Hepatocyte (in vitro differentiated cells): ENCODE measurements around the gene DDX21. TPM values are rescaled to one million over a fixed set of nuclear protein-coding genes. Genes with fewer than 3 reads are reported as not detected.

ENCODE experiments used
- DNase-seq: peaks from one replicate; pipeline ENCODE4 v3.0.0-alpha.2; 2016; ENCODE audit warnings: low spot score
- H2AFZ ChIP-seq: fragments of 200-600 bp; sonication (generic); 2 replicates; pipeline ENCODE4 v1.6.0; 2016; ENCODE audit warnings: antibody characterized with exemption, mild to moderate bottlenecking
- H3K27ac ChIP-seq: fragments of 200-600 bp; sonication (generic); 2 replicates; pipeline ENCODE4 v1.5.1; 2016; ENCODE audit warnings: mild to moderate bottlenecking
- H3K27me3 ChIP-seq: fragments of 200-600 bp; sonication (generic); 2 replicates; pipeline ENCODE4 v1.6.1; 2016
- H3K36me3 ChIP-seq: fragments of 200-600 bp; sonication (generic); replicated peaks from 2 replicates; pipeline ENCODE4 v1.5.1; 2016; ENCODE audit warnings: low read depth; ENCODE audit not compliant: insufficient read depth
- H3K4me1 ChIP-seq: fragments of 200-600 bp; sonication (generic); 2 replicates; pipeline ENCODE4 v1.5.1; 2016; ENCODE audit warnings: mild to moderate bottlenecking, moderate library complexity; ENCODE audit not compliant: insufficient read depth
- H3K4me2 ChIP-seq: fragments of 200-600 bp; sonication (generic); 2 replicates; pipeline ENCODE4 v1.6.0; 2016
- H3K4me3 ChIP-seq: fragments of 200-600 bp; sonication (generic); 2 replicates; pipeline ENCODE4 v1.5.1; 2016; ENCODE audit warnings: mild to moderate bottlenecking
- H3K79me2 ChIP-seq: fragments of 200-600 bp; sonication (generic); 2 replicates; pipeline ENCODE4 v1.6.0; 2017; ENCODE audit warnings: mild to moderate bottlenecking
- H3K9me2 ChIP-seq: fragments of 200-600 bp; sonication (generic); replicated peaks from 2 replicates; pipeline ENCODE4 v1.6.0; 2017; ENCODE audit warnings: mild to moderate bottlenecking; ENCODE audit not compliant: insufficient read depth
- H3K9me3 ChIP-seq: fragments of 200-600 bp; sonication (generic); 2 replicates; pipeline ENCODE4 v1.5.1; 2016; ENCODE audit warnings: low read depth, mild to moderate bottlenecking
- H4K20me1 ChIP-seq: fragments of 200-600 bp; sonication (generic); 2 replicates; pipeline ENCODE4 v1.6.0; 2016; ENCODE audit warnings: mild to moderate bottlenecking; ENCODE audit not compliant: insufficient read depth, poor library complexity, severe bottlenecking
- CTCF ChIP-seq: fragments of 200-600 bp; sonication (generic); IDR thresholded peaks from 2 replicates; pipeline ENCODE4 v1.5.1; 2016; ENCODE audit warnings: antibody characterized with exemption, mild to moderate bottlenecking; ENCODE audit not compliant: poor library complexity
- EZH2 ChIP-seq: fragments of 200-600 bp; sonication (generic); IDR thresholded peaks from 2 replicates; pipeline ENCODE4 v1.6.1; 2016; ENCODE audit warnings: antibody characterized with exemption, mild to moderate bottlenecking, borderline replicate concordance
- EZH2phosphoT487 ChIP-seq: fragments of 200-600 bp; sonication (generic); IDR thresholded peaks from one replicate; pipeline ENCODE4 v1.6.1; 2018; ENCODE audit warnings: antibody characterized with exemption, mild to moderate bottlenecking, low read depth, moderate library complexity; ENCODE audit not compliant: unreplicated experiment, severe bottlenecking
- WGBS: methylation state at CpG from one replicate; pipeline ENCODE4 v1.1.6; 2016; ENCODE audit warnings: low lambda C conversion rate; ENCODE audit errors: missing lambda C conversion rate; 5-methylcytosine and 5-hydroxymethylcytosine counted together
- polyA plus RNA-seq: library from polyadenylated mRNA; unstranded; fragments of >200 nt; fragmentation: Nextera tagmentation; extraction: Ambion mirVana; gene quantifications from 2 replicates; pipeline ENCODE4 v1.2.1, GENCODE V29; 2016
- total RNA-seq: library from RNA; depleted of rRNA; stranded (reverse); fragments of >200 nt; gene quantifications from 2 replicates; pipeline ENCODE4 v1.2.3, GENCODE V29; 2014

DDX21 gene
- total and polyA plus RNA-seq, 2 experiments from 2014 or later = 15.8 to 55.7 TPM

GRCh38 chr10:68992636-68993440, 36.9 kb downstream of the DDX21 start:
- TF ChIP-seq EZH2 = no peak
- TF ChIP-seq EZH2phosphoT487 = no peak
- no peak for TF ChIP-seq CTCF
- Histone ChIP-seq H3K9me3 (no peaks in the 10 kb centered on the region), H3K27ac (no peak overlapping the region), H2AFZ (no peak overlapping the region), H3K4me3 (no peak overlapping the region), H3K27me3 (no peaks in the 10 kb centered on the region), H3K36me3 (no peaks in the 10 kb centered on the region), H3K79me2 (peaks cover 88% of the 10 kb centered on the region), H4K20me1 (peaks cover 9% of the 10 kb centered on the region), H3K9me2 (no peaks in the 10 kb centered on the region), H3K4me1 (peaks cover 17% of the 10 kb centered on the region), H3K4me2 (peak overlapping the region; percentile 56)
- DNase-seq = peak; percentile 45
- WGBS = 66% methylated on average over 2 of the region's 2 CpGs

DNA sequence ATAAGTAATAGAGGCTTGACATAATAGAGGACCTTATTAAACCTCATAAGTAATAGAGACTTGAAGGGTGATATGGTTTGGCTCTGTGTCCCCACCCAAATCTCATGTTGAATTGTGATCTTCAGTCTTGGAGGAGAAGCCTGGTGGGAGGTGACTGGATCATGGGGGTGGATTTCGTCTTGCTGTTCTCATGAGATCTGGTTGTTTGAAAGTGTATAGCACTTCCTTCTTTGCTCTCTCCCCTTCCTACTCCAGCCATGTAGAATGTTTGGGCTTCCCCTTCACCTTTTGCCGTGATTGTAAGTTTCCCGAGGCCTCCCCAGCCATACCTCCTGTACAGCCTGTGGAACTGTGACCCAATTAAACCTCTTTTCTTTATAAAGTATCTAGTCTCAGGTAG, 41.2 kb downstream of the DDX21 start:
- Histone ChIP-seq H3K9me3 (no peaks in the 10 kb centered on the region), H3K9me2 (no peaks in the 10 kb centered on the region), H2AFZ (no peak overlapping the region), H3K4me1 (peaks cover 6% of the 10 kb centered on the region), H3K27me3 (no peaks in the 10 kb centered on the region), H4K20me1 (peaks cover 9% of the 10 kb centered on the region), H3K27ac (no peak overlapping the region), H3K36me3 (no peaks in the 10 kb centered on the region), H3K79me2 (peaks cover 76% of the 10 kb centered on the region), H3K4me3 (no peak overlapping the region), H3K4me2 (no peak overlapping the region)
- DNase-seq = no peak
- WGBS = 93% methylated on average over 3 of the region's 3 CpGs
- no peak for TF ChIP-seq EZH2
- TF ChIP-seq CTCF = no peak
- TF ChIP-seq EZH2phosphoT487 = no peak

- no peaks in the 10 kb centered on the region for H3K9me2 ChIP-seq
- H3K27me3 ChIP-seq = no peaks in the 10 kb centered on the region
- no peak overlapping the region for H3K27ac ChIP-seq
- 35% methylated on average over 1 of the region's 1 CpG for WGBS
- peak; percentile 25 for DNase-seq
- no peak overlapping the region for H3K4me2 ChIP-seq
- no peaks in the 10 kb centered on the region for H3K4me1 ChIP-seq
- no peak overlapping the region for H2AFZ ChIP-seq
- no peaks in the 10 kb centered on the region for H4K20me1 ChIP-seq
- H3K4me3 ChIP-seq = no peak overlapping the region
- H3K9me3 ChIP-seq = no peaks in the 10 kb centered on the region
- no peak for TF ChIP-seq EZH2phosphoT487
- TF ChIP-seq EZH2 = no peak
- peak; percentile 57 for TF ChIP-seq CTCF
- peaks cover 6% of the 10 kb centered on the region for H3K36me3 ChIP-seq
- peaks cover 10% of the 10 kb centered on the region for H3K79me2 ChIP-seq
Measured at GRCh38 chr10:69004821-69005220, 48.9 kb downstream of the DDX21 start.
